Middle frontal gyrus (tissue), 1 donor: ENCODE data around the gene ARHGAP10.

Source experiments
- DNase-seq: peaks from one replicate; pipeline ENCODE4 v3.0.0-alpha.2; 2015; ENCODE audit warnings: low spot score; ENCODE audit errors: extremely low spot score

Gene ARHGAP10

DNA sequence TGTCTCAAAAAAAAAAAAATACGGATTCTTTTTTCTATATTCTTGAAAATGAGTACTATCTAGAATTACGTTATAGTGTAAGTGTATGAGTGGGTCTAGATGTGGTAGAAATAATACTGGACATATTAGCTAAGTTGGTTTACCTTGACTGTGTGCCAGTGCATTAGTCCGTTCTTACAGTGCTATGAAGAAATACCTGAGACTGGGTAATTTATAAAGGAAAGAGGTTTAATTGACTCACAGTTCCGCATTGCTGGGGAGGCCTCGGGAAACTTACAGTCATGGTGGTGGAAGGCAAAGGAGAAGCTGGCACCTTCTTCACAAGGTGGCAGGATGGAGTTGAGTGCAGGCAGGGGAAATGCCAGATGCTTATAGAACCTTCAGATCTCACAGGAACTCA is 92.4 kb downstream of the ARHGAP10 start:
- no peak for DNase-seq

DNA sequence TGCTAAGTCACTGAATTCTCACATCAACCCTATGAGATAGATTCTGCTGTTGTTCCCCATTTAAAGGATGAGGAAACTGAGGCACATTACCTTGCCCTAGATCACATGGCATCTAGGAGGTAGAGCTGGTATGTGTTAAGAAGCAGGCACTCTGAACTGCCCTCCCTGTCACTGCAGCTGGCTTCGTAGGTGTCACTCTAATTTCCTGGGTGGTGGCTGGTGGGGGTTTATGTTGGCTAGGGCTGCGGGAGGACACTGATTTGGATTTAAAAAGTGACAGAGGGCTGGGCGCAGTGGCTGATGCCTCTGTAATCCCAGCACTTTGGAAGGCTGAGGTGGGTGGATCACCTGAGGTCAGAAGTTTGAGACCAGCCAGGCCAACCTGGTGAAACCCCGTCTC is 93.0 kb downstream of the ARHGAP10 start:
- no peak for DNase-seq

DNA sequence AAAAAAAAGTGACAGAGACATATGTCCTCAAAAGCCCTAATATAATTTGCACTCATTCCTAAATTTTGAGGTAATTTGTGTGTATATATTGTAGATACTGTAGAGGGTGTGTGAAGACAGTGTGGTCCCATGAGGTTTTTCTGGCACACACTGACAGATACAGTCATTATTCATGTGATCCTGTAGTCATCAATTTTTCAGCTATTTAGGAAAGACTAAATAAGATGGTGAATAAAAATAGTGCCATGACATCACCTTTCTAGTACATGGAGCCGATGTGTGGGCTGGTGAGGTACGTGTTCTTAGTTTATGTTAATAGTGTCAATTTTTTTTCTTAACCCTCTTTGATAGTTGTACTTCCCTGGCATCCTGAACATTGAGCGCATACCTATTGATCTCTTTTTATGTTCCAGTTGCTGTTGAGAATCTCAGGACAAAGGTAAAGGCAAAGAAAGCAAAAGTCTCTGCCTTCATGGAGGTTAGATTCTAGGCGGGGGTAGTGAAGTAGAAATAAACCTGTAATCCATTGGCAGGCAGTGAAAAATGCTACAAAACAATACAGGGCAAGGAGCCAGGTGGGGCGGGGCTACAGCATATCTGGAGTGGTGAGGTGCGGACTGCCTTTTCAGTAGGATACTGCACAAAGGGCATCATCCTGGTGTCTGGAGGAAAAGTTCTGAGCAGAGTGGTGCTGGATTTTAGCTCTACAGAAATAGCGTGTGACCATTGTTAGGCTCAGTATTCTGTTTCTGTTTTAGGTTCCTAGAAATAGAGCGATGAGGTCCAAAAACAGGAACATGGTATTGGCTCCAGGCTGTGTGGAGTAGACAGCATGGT is 93.8 kb downstream of the ARHGAP10 start:
- no peak for DNase-seq

DNA sequence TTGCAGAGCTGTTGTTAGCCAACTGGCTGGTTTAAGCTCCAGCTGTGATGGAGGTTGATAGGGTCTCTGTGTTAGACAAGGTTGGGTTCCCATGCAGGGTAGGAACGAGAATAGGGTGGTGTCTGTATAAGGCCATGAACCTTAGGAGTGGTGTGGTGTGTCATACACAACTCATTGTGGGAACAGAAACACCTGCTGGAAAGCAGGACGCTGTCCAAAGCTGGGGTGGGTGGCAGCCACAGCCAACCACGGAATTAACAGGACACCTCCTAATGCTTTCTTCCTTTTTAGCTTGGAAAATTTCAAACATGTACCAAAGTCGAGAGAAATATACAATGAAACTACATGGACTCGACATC is 94.4 kb downstream of the ARHGAP10 start:
- DNase-seq, result no peak

DNA sequence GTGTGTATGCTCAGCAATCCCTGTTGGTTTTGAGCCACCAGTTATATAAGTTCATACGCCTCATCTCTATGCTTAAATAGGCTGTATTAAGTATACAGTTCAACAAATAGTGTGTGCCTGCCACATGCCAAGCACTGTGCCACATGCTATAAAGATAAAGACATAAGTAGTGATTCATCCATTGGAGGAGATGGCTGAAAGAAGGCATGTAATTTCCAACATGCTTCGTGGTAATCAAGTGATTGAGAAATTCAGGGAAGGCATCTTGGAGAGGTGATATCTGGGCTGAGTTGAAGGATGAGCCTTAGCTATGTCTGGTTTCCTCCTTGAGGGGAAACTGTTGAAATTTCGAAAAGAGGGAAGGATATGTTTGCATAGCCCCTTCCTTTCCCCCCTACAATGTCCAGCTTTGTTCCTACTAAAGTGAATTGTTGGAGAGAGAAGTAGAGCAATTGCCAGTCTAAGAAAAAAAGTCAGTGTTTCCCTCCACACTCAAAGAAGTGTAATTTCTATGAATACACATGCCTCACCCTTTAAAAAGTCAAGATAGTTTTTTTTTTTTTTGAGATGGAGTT is 96.5 kb downstream of the ARHGAP10 start:
- no peak for DNase-seq

DNA sequence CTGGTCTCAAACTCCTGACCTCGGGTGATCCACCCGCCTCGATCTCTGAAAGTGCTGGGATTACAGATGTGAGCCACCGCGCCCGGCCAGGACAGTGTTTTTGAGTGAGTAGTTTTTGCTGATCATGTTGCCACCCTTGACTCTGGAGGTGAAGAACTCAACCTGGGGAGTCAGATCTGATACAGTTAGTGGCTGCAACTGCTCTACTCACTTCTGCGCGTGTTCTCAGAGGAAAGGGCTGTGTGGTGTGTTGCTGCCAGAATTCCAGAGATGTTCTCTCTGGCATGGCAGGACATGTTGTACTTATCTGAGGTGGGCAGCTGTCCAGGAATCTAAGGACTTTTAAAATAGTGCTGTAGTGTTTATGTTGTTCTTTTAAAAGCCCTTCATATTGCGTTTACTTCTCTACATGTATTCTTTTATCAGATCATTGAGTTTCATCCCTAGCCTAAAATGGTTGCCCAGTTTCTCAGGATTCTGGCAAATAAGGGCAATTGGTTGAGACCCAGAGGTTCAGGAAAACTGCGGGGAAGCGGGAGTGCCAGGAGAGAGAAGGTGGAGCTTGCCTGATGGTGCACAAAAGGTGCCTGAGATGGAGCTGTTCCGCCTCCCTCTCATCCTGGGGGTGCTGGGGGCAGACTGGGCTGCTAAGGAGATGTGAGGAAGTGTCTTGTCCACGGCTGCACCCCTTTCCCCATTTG is 97.7 kb downstream of the ARHGAP10 start:
- no peak for DNase-seq

DNA sequence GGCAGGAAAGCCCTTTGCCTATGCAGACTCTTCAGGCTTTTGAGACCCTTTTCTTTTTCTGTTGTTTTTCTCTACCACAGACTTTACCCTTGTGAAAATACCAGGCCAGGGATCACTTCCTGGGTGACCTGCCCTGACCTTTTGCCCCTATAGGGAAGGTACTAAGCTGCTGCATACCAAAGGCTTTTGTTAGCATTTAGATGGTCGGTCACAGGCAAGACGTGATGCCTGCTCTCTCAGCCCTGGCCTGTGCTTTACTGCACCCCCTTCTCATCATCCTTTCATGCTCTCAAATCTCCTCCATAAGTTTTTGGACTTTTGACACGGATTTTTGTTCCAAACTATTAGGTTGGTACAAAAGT is 98.2 kb downstream of the ARHGAP10 start:
- DNase-seq, result no peak

DNA sequence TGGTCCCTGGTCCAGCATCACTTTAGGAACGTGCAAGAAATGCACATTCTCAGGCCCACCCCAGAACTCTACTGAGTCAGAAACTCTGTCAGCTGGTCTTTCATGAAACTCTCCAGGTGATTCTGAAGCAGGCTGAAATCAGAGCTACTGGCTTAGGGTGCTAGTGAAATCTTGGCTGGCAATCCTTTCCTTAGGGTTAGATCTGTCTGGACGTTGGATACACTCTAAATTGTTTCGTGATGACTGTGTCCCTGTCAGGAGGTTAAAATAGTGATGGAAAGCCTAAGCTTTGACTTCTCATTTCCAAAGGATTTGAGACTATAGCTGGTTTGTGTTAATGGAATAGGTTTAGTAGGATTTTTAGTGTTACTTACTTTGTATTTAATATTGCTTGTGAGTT is 99.1 kb downstream of the ARHGAP10 start:
- no peak for DNase-seq

DNA sequence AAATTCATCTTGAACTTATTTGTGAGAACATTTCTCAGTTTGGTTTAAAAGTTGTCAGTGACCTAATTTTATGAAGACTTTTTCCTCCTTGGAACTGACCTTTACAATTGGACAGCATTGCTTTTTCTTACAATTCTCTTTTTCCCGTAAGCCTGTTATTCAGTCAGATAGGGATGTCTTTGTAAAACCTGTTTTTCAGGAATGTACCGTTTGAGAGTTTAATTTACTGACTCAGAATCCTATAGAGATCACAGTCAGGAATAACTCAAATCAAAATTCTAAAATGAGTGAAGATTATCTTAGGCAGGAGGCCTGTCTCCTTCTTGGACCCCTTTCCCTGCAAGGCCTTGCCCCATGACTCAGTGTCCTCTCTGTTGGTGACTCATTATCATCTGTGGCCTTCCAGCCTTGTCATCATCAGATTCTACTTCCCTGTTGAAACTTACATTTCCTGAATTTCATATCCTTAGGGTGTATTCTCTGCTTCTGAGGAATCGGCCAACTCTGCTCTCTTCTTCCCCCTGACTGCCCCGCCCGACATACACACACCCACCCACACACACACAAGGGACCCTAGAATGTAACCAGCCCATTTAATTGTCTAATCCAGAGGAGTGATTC is 99.8 kb downstream of the ARHGAP10 start:
- DNase-seq, result no peak

DNA sequence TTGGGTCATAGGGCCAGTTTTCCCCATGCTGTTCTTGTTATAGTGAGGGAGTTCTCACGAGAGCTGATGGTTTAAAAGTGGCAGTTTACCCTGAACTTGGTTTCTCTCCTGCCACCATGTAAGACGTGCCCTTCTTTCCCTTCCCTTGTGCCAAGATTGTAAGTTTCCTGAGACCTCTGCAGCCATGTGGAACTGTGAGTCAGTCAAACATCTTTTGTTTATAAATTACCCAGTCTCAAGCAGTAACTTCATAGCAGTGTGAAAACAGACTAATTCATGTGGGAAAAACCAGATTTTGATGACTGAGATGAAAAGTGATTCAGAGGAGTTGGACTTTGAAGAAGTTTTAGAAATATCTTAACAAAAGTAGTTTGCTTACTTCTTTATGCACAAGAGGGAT is 101.4 kb downstream of the ARHGAP10 start:
- no peak for DNase-seq

DNA sequence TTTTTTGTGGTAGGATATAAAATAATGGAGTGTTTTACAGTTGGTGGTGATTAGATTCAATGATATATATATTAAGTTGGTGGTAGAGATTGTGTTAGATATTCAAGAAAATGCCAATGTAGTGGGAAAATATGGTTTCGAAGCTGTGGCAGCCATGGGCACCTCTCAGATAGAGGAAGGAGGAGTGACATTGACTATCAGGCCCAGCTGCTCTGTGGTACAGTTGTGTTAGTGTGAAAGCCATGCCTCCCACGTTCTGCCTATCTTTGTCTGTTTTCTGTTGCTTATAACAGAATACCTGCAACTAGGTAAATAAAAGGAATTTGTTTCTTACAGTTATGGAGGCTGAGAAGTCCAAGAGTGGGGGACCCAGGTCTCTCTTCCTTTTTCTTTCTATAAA is 101.9 kb downstream of the ARHGAP10 start:
- no peak for DNase-seq

DNA sequence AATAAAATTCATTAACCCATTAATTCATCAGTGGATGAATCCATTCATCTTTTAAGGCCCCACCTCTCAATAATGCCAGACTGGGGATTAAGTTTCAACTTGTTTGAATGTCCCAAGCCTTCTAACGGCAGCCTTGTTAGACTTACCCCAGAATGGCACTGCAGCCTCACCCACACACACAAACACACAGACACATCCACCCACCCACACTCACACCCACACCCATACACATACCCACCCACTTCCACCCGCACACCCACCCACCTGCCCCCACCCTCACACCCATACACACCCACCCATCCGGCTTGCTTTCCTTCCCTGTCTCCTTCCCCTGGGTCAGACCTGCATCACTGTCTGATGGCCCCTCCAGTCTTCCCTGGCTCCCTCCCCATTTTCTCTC is 102.6 kb downstream of the ARHGAP10 start:
- no peak for DNase-seq

DNA sequence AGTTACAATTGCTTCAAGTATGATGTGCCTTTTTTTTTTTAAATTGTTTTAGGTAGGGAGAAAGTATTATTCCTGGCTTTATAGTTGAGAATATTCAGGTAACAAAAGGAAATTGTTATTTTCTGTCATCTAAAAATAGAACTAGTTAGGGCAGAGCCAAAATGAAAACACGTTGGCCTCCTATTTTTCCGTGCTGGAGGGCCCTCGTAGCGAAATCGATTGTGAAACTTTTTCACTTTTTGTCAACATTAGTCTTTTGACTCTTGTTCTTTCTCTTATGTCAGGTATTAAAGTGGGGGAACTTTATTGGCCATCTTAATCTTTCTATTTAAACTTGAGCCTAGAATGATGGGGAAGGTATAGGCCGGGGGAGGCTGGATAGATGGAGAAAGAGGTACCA is 104.9 kb downstream of the ARHGAP10 start:
- DNase-seq, result no peak

DNA sequence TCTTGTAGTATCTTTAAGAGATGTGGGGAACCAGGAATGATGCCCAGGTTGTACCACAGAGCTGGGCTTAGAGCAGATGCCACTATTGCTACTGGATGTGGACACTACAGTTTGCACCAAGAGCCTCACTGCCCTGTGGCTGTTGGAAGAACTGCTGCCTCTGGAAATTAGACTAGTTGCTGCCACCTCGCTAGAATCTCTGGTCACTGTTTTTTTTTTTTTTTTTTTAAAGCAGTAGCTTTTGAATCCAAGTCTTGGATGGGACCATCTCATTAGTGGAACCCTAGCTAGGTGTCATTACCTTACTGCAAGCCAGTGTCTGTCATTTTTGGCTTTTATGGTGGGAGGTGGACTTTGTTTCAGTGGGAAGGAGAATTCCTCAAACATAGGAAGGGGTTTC is 105.5 kb downstream of the ARHGAP10 start:
- no peak for DNase-seq

DNA sequence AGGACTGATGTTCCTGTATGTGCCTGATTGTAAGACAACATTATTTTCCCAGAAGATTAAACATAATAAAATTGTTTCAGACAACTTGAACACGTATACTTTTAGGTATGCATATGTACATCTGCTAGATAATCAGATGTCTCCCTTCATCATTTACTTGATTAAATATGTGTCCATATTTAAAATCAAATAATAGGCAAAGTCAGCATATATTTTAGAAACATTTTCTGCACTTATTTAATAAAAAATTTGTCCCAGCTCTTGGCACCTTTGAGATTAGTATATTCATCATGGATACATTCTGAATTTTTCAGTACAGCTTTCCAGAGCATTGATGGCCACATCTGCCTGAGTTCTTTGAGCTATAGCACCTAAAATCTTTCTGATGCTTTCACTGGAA is 106.0 kb downstream of the ARHGAP10 start:
- DNase-seq, result no peak

DNA sequence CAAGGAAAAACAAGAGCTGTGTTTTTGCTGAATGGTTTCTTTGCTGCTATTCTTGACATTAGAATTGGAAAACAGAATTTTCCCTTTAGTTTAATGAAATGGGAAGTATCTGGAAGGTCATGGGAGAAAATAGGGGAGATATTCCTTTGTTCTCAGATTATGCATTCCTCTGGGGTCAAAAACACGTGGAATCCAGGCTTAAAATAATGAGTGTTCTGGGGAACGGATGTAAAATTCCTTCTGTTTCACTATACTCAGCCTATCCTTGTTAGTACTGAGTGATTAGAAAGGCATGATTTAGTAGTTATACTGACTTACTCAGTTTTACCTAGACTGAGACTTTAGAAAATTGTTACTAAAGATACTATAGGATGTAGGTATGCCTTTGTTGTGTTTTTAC is 107.3 kb downstream of the ARHGAP10 start:
- DNase-seq, result no peak

DNA sequence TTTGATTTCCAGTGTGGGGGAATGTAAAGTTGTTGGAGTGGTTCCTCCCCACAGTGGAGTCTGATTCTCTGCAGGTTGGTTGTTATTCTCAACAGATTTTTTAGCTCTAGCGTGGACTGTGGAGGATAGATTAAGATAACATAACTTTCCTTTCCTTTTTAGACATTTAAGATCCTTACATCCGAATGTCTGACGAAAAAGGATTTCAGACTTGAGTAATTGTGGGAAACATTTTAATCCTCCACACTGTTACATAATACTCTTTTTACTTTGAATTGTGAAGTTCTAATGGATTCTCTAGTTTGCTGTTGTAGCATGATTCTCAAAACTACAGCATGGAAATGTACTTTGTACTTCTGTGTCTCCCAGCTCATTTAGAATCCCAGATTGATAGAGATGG is 107.8 kb downstream of the ARHGAP10 start:
- DNase-seq, result no peak

DNA sequence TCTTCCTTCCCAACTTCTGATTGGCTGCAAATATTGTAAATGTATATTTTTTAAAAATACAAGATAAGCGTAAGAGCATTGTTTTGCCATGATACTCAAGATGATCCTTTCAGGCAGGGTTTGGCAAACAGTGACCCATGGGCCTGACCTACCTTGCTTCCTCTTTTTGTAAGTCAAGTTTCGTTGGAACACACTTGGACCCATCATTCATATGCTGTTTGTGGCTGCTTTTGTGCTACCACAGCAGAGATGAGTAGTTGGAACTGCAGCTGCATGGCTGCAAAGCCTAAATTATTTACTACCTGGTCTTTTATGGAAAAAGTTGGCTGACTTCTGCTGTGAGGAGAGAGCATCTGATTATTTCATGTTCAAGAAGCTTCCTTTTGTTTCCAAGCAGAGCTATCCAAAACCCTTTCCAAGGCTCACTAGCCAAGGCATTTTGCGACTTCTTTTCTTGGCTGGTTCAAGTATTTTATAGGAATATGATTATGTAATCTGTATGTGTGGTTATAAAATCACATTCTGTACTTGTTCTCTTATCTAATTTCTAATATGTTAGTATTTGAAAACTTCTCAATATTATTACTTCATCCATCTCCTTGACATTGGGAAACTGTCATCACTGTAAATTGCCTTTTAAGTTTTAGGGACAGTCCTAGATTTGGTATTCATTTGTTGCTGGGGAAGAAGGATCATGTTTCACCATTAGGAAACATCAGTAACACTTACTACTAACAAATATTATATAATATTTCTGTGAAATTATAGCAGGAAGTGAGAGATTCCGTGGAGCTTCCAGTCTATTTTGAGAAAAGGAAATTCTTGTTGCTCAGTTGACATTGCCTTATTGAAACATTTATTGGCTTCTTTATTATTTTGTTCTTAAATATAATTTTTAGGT is 109.2 kb downstream of the ARHGAP10 start:
- no peak for DNase-seq

DNA sequence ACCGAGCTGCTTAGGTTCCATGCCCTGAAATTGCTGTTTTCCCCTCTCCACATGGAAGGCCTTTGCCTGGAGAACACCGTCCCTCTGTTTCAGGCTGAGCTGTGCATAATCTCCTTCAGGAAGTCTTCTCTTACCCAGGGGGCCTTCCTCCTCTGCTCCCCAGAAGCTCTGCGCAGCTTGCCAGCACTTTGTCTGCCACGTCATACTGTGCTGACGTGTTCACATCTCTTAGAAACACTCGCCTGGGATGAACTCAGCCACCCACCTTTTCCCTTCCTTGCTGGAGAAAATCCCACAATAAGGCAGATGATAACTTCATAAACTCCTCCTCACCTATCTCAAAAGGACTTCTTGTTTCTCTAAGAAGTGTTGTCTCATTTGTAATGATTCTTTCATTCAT is 110.7 kb downstream of the ARHGAP10 start:
- no peak for DNase-seq

DNA sequence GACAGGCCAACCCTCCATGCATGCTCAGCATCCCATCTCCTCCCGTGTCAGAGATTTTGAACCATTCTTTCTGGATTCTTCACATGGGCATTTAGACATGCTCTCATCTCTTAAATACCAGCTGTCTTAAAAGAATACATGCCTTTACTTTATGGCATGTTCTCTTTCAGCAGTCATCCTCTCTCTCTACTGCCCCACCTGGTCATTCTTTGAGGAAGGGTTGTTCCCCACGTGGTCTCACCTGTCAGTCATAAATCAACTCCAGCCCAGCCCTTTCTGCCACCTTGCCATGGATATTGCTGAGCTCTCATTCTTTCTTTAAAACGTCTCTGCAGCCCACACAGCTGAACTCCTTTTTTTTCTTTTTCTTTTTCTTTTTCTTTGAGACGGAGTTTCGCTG is 111.3 kb downstream of the ARHGAP10 start:
- no peak for DNase-seq

DNA sequence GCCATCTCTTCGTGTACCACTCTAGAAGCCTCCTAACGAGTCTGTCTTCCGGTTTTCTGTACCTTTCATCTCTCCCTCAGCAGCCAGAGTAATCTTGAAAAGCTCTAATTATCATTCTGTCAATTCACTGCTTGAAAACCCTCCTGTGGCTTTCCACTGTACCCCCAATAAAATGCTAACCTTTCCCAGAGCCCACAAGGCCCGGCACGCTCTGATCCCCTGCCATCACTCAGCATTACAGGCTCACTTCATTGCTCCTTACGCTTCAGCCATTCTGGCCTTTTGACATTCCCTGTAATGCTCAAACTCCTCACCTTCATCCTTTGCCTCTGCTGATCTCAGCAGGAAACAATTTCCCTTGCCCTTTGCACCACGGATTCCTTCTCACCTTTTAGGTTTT is 112.9 kb downstream of the ARHGAP10 start:
- no peak for DNase-seq
